Neural progenitor cell (in vitro differentiated cells): ENCODE results near the gene ANO10. TPM values are rescaled to one million over a fixed set of nuclear protein-coding genes. Genes with fewer than 3 reads are reported as not detected.

Experiments
- DNase-seq: peaks from one replicate; pipeline ENCODE4 v3.0.0-alpha.2; 2016; ENCODE audit warnings: low spot score
- H2AFZ ChIP-seq: fragments of 200-600 bp; sonication (generic); replicated peaks from 2 replicates; pipeline ENCODE4 v1.6.1; 2016; ENCODE audit warnings: antibody characterized with exemption
- H3F3A ChIP-seq: fragments of 200-600 bp; sonication (generic); 2 replicates; pipeline ENCODE4 v1.6.1; 2016; ENCODE audit warnings: antibody characterized with exemption, low read depth
- H3K27ac ChIP-seq: fragments of 200-600 bp; sonication (generic); 2 replicates; pipeline ENCODE4 v1.5.1; 2016; ENCODE audit warnings: mild to moderate bottlenecking
- H3K27me3 ChIP-seq: fragments of 200-600 bp; sonication (generic); 2 replicates; pipeline ENCODE4 v1.6.1; 2016; ENCODE audit warnings: mild to moderate bottlenecking, moderate library complexity
- H3K36me3 ChIP-seq: fragments of 200-600 bp; sonication (generic); 2 replicates; pipeline ENCODE4 v1.5.1; 2016
- H3K4me1 ChIP-seq: fragments of 200-600 bp; sonication (generic); 2 replicates; pipeline ENCODE4 v1.6.1; 2016; ENCODE audit warnings: mixed run types
- H3K4me2 ChIP-seq: fragments of 200-600 bp; sonication (generic); 2 replicates; pipeline ENCODE4 v1.6.1; 2016
- H3K4me3 ChIP-seq: fragments of 200-600 bp; sonication (generic); 2 replicates; pipeline ENCODE4 v1.5.1; 2016
- H3K79me2 ChIP-seq: fragments of 200-600 bp; sonication (generic); 2 replicates; pipeline ENCODE4 v1.6.1; 2016; ENCODE audit warnings: low read depth
- H3K9ac ChIP-seq: fragments of 200-600 bp; sonication (generic); 2 replicates; pipeline ENCODE4 v1.6.1; 2016
- H3K9me3 ChIP-seq: fragments of 200-600 bp; sonication (generic); 2 replicates; pipeline ENCODE4 v1.5.1; 2016; ENCODE audit warnings: low read depth
- H4K20me1 ChIP-seq: fragments of 200-600 bp; sonication (generic); 2 replicates; pipeline ENCODE4 v1.6.1; 2016; ENCODE audit warnings: low read depth
- H3K27ac Mint-ChIP-seq: 3 replicates; pipeline ENCODE4 v1.8.0; 2021; ENCODE audit warnings: mixed read lengths
- H3K27me3 Mint-ChIP-seq: 2 replicates; pipeline ENCODE4 v1.8.0; 2022; ENCODE audit warnings: low read depth, mild to moderate bottlenecking, inconsistent platforms, moderate library complexity, mixed read lengths; ENCODE audit not compliant: insufficient read depth
- H3K36me3 Mint-ChIP-seq: 3 replicates; pipeline ENCODE4 v1.8.0; 2021; ENCODE audit warnings: mixed read lengths
- H3K4me1 Mint-ChIP-seq: 3 replicates; pipeline ENCODE4 v1.8.0; 2021; ENCODE audit warnings: mixed read lengths
- H3K4me3 Mint-ChIP-seq: 3 replicates; pipeline ENCODE4 v1.8.0; 2021; ENCODE audit warnings: mild to moderate bottlenecking, moderate library complexity, mixed read lengths
- H3K9me3 Mint-ChIP-seq: 3 replicates; pipeline ENCODE4 v1.8.0; 2020; ENCODE audit warnings: mixed read lengths
- EZH2 ChIP-seq: fragments of 200-600 bp; sonication (generic); IDR thresholded peaks from 2 replicates; pipeline ENCODE4 v1.6.1; 2017; ENCODE audit warnings: antibody characterized with exemption, mild to moderate bottlenecking, moderate library complexity
- EZH2phosphoT487 ChIP-seq: fragments of 200-600 bp; sonication (generic); IDR thresholded peaks from 2 replicates; pipeline ENCODE4 v1.6.1; 2017; ENCODE audit warnings: antibody characterized with exemption
- total RNA-seq: library from RNA; depleted of rRNA; stranded (reverse); fragments of >200 nt; gene quantifications from 2 replicates; pipeline ENCODE4 v1.2.3, GENCODE V29; 2015; ENCODE audit warnings: low replicate concordance
- TF ChIP-seq, protein P1 (sequence below): fragments of 200-600 bp; sonication (generic); IDR thresholded peaks from 2 replicates; pipeline ENCODE4 v1.5.1; 2017; ENCODE audit warnings: antibody characterized with exemption, mild to moderate bottlenecking

Gene ANO10
- total RNA-seq, 1 donor from 2014 or later: 44.4 TPM

DNA sequence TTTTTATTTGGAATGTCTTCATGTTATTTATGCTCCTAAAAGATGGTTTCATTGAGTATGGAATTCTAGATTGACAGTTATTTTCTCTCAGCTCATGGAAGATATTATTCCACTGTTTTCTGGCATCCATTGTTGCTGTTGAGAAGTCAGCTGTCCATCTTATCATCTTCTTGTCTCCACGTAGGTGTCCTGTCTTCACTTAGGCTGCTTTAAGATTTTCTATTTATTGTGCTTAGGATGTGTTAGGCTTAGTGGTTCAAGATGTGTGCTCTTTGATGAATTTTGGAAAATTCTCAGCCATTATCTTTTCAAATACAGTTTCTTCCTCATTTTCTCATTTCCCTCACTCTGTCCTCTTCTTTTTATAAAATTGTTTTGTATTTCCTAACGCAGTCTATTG, 283.5 kb downstream of the ANO10 start:
- DNase-seq: no peak
- Histone ChIP-seq H3K4me1 (no peaks in the 10 kb centered on the region), H3F3A (no peaks in the 10 kb centered on the region), H3K9ac (no peak overlapping the region), H3K4me3 (no peak overlapping the region), H3K36me3 (peaks cover 29% of the 10 kb centered on the region), H3K9me3 (peaks cover 27% of the 10 kb centered on the region), H3K79me2 (peaks cover 3% of the 10 kb centered on the region), H2AFZ (no peak overlapping the region), H3K27ac (no peak overlapping the region), H4K20me1 (peaks cover 4% of the 10 kb centered on the region), H3K4me2 (no peak overlapping the region), H3K27me3 (no peaks in the 10 kb centered on the region)
- Mint-ChIP-seq H3K9me3 (peaks cover 38% of the 10 kb centered on the region), H3K27ac (no peak overlapping the region), H3K4me1 (peaks cover 4% of the 10 kb centered on the region), H3K4me3 (no peak overlapping the region), H3K36me3 (peaks cover 58% of the 10 kb centered on the region), H3K27me3 (peaks cover 4% of the 10 kb centered on the region)
- TF ChIP-seq EZH2 (no peak), EZH2phosphoT487 (no peak)
- TF ChIP-seq, protein P1, sequence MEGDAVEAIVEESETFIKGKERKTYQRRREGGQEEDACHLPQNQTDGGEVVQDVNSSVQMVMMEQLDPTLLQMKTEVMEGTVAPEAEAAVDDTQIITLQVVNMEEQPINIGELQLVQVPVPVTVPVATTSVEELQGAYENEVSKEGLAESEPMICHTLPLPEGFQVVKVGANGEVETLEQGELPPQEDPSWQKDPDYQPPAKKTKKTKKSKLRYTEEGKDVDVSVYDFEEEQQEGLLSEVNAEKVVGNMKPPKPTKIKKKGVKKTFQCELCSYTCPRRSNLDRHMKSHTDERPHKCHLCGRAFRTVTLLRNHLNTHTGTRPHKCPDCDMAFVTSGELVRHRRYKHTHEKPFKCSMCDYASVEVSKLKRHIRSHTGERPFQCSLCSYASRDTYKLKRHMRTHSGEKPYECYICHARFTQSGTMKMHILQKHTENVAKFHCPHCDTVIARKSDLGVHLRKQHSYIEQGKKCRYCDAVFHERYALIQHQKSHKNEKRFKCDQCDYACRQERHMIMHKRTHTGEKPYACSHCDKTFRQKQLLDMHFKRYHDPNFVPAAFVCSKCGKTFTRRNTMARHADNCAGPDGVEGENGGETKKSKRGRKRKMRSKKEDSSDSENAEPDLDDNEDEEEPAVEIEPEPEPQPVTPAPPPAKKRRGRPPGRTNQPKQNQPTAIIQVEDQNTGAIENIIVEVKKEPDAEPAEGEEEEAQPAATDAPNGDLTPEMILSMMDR: no peak

DNA sequence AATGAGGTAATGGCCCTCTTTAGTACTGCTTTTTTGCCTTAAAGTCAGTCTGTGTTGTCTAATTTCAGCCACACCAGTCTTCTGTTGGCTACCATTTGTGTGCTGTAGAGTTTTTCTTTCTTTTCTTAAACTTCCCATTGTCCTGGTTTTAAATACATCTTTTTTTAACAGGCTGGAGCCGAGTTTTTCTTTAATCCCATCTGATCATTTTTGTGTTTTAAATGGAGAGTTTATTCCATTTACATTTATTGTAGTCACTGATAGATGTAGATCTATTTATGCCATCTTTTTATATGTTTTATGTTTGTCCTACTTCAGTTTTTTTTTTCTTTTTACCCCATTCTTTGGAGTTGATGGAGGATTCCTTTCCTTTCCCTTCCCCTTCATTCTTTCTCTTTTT, 286.0 kb downstream of the ANO10 start:
- H3K27me3 Mint-ChIP-seq: peaks cover 4% of the 10 kb centered on the region
- Histone ChIP-seq H4K20me1 (peaks cover under 1% of the 10 kb centered on the region), H3K27me3 (no peaks in the 10 kb centered on the region), H3K4me3 (no peak overlapping the region), H3K27ac (no peak overlapping the region), H3K79me2 (peaks cover 3% of the 10 kb centered on the region), H3K4me2 (no peak overlapping the region), H3K36me3 (peaks cover 29% of the 10 kb centered on the region), H3F3A (no peaks in the 10 kb centered on the region), H3K9me3 (peaks cover 27% of the 10 kb centered on the region), H3K4me1 (no peaks in the 10 kb centered on the region), H3K9ac (no peak overlapping the region), H2AFZ (no peak overlapping the region)
- TF ChIP-seq, protein P1: no peak
- H3K27ac Mint-ChIP-seq: no peak overlapping the region
- H3K36me3 Mint-ChIP-seq: peaks cover 57% of the 10 kb centered on the region
- H3K4me3 Mint-ChIP-seq: no peak overlapping the region
- DNase-seq: no peak
- no peaks in the 10 kb centered on the region for H3K4me1 Mint-ChIP-seq
- H3K9me3 Mint-ChIP-seq: peaks cover 42% of the 10 kb centered on the region

DNA sequence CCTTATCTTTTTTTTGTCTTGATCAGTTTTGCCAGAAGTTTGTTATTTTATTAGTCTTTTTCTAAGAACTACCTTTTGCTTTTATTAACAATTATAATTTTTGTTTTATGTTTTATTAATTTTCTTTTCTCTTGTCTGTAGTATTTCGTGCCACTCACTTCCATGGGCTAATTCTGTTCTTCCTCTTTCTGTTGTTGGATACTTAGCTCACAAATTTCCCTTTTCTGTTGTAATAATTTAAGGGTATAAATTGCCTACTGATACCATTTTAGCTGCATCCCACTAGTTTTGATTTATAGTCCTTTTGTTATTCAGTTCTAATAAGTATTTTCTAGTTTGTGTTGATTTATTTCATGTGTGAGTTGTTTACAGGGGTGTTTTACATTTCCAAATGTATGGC, 286.8 kb downstream of the ANO10 start:
- H3K27me3 Mint-ChIP-seq: peaks cover 4% of the 10 kb centered on the region
- Histone ChIP-seq H3K36me3 (peaks cover 26% of the 10 kb centered on the region), H3K4me1 (no peaks in the 10 kb centered on the region), H3K9me3 (peaks cover 27% of the 10 kb centered on the region), H3K27me3 (no peaks in the 10 kb centered on the region), H3K4me3 (no peak overlapping the region), H3F3A (no peaks in the 10 kb centered on the region), H3K27ac (no peak overlapping the region), H2AFZ (no peak overlapping the region), H4K20me1 (peaks cover 8% of the 10 kb centered on the region), H3K79me2 (peaks cover 11% of the 10 kb centered on the region), H3K4me2 (no peak overlapping the region), H3K9ac (no peak overlapping the region)
- H3K36me3 Mint-ChIP-seq: peaks cover 50% of the 10 kb centered on the region
- H3K4me3 Mint-ChIP-seq: no peak overlapping the region
- TF ChIP-seq, protein P1: no peak
- TF ChIP-seq EZH2phosphoT487 (no peak), EZH2 (no peak)
- no peak for DNase-seq
- no peaks in the 10 kb centered on the region for H3K4me1 Mint-ChIP-seq
- H3K9me3 Mint-ChIP-seq: peaks cover 38% of the 10 kb centered on the region
- H3K27ac Mint-ChIP-seq: no peak overlapping the region
